T-helper 22 cell (primary cell): Measurements from ENCODE around the gene RYR1.
A peak's percentile ranks its signal among the peaks of the same experiment; 100 is the strongest.

ENCODE experiments used
- DNase-seq: peaks from one replicate; pipeline ENCODE4 v3.0.0-alpha.2; 2020; ENCODE audit warnings: low read depth

The RYR1 gene

GRCh38 chr19:38427035-38427677, 6.3 kb upstream of the RYR1 start:
- DNase-seq, result peak; percentile 26

- DNase-seq, result no peak
Measured at GRCh38 chr19:38429055-38429810, 4.3 kb upstream of the RYR1 start.

DNA sequence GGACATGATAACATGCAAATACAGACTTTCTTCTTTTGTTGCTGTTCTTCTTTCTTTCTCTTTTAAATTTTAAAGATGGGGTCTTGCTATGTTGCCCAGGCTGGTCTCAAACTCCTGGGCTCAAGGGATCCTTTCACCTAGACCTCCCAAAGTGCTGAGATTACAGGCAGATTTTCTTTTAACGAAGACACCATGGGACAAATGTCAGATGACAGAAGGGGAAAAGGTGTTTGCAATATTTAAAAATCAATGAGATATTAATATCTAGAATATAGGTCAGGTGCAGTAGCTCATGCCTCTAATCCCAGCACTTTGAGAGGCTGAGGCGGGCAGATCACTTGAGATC, 3.7 kb upstream of the RYR1 start:
- no peak for DNase-seq

DNA sequence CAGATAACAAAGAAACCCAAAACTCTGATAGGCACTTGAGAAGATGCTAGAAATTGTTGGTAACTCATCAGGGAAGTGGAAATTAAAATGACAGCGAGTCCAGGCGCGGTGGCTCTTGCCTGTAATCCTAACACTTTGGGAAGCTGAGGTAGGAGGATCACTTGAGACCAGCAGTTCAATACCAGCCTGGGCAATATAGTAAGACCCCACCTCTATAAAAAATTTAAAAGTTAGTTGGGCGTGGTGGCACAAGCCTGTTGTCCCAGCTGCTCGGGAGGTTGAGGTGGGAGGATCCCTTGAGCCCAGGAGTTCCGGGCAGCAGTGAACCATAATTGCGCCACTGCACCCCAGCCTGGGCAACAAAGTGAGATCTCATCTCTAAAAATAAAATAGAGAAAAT, 2.6 kb upstream of the RYR1 start:
- DNase-seq, result no peak

DNA sequence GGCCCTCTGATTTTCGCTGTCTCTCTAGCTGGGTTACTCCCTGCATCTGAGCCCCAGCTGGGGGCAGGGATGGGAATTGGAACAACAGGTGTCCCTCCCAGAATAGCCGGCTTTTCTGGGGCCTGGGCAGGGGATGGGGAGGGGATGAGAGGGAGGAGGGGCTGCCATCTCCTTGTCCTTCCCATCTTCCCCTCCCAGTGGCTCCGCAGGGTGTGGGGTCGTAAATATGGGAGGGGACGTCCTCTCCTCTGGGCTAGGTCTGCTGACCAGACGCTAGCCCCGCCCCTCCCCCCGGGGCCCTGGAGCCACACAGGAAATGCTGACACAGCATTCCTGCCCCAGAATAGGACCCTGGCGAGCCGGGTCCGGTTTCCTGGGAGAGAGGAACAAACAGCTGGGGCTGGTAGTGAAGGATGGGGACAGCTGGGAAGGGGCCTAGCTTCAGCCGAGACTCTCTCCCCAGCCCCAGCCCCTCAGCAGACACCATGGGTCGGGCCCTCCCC, 1.1 kb downstream of the RYR1 start:
- DNase-seq, result no peak

DNA sequence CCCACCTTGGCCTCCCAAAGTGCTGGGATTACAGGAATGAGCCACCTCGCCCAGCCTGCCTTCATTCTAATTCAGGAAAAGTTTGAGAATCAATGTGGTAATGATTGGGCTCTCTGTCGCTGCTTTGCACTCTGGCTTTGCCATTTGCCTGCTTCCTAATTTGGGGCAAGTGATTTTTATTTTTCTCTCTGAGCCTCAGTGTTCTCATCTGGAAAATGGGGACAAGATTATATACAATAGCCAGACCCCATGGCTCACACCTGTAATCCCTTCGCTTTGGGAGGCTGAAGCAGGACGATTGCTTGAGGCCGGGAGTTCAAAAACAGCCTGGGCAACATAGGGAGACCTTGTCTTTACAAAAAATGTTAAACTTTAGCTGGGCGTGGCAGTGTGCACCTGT, 3.8 kb downstream of the RYR1 start:
- DNase-seq, result no peak

- DNase-seq, result no peak
Measured at GRCh38 chr19:38437917-38438316, 4.4 kb downstream of the RYR1 start.

- DNase-seq, result no peak
Measured at GRCh38 chr19:38440592-38440991, 7.1 kb downstream of the RYR1 start.

- no peak for DNase-seq
Measured at GRCh38 chr19:38441657-38442348, 8.3 kb downstream of the RYR1 start.

DNA sequence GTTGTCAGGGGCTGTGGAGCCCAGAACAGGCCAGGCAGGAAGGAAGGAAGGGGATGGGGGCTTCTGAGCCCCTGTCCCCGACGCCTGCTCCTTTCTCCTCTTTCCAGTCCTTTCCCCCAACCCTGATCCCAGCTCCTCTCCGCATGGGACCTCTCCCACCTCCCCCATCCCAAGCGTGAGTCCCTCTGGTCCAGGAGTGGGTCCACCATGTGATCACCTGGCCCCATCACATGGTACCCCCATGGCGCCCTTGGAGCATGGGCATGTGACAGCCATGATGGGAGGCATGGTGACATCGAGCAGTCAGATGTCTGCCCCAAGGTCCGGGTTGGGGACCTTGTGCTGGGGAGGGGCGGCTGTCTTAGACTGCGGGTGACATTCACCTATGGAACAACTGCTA, 9.2 kb downstream of the RYR1 start:
- no peak for DNase-seq

- no peak for DNase-seq
Measured at GRCh38 chr19:38443458-38443999, 10.0 kb downstream of the RYR1 start.

- DNase-seq, result no peak
Measured at GRCh38 chr19:38444026-38444425, 10.5 kb downstream of the RYR1 start.

DNA sequence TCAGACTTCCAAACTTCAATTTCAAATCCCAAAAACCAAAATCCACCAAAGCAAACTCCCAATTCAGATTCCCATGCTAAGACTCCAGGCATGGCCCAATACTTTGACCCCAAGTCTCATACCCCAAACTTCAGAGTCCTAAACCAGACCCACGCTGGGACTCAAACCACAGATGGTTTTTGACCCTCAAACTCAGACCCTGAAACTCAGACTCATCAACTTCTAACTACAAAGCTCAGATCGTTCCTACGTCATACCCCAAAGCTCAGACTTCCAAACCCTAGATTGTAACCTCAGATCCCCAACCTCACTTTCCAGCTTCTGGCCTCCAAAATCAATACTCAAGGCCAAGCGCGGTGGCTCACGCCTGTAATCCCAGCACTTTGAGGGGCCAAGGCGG, 11.9 kb downstream of the RYR1 start:
- no peak for DNase-seq

DNA sequence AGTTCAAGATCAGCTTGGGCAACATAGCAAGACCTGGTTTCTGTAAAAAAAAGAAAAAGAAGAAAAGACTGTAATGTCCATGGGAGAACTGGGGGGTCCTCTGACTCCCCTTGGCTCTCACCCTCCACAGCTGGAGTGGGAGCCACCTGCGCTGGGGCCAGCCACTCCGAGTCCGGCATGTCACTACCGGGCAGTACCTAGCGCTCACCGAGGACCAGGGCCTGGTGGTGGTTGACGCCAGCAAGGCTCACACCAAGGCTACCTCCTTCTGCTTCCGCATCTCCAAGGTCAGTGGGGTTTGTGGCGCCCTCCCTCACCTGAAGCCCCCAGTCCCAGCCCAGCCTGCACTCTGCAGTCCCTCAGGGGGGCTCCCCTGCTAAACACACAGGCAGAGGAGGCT, 14.7 kb downstream of the RYR1 start:
- no peak for DNase-seq

GRCh38 chr19:38449518-38449917, 16.0 kb downstream of the RYR1 start:
- no peak for DNase-seq

DNA sequence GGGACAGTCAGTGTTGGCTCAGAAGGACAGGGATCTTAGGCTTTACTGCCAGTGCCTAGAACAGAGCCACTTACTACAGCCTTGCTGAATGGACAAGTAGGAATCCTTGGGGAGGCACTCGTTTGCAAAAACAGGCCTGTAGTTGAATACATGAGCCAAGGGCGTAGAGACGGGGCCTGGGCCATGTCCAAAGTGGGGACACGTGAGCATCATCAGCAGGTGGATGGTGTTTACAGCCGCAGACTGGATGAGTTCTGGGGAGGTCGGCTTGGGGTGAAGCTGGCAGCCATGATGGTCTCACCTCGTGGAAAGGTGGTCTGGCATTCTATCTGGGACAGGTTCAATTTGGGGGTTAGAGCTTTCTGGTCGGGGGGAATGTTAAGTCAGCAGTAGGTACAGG, 17.5 kb downstream of the RYR1 start:
- no peak for DNase-seq

- no peak for DNase-seq
Measured at GRCh38 chr19:38451629-38452028, 18.1 kb downstream of the RYR1 start.

DNA sequence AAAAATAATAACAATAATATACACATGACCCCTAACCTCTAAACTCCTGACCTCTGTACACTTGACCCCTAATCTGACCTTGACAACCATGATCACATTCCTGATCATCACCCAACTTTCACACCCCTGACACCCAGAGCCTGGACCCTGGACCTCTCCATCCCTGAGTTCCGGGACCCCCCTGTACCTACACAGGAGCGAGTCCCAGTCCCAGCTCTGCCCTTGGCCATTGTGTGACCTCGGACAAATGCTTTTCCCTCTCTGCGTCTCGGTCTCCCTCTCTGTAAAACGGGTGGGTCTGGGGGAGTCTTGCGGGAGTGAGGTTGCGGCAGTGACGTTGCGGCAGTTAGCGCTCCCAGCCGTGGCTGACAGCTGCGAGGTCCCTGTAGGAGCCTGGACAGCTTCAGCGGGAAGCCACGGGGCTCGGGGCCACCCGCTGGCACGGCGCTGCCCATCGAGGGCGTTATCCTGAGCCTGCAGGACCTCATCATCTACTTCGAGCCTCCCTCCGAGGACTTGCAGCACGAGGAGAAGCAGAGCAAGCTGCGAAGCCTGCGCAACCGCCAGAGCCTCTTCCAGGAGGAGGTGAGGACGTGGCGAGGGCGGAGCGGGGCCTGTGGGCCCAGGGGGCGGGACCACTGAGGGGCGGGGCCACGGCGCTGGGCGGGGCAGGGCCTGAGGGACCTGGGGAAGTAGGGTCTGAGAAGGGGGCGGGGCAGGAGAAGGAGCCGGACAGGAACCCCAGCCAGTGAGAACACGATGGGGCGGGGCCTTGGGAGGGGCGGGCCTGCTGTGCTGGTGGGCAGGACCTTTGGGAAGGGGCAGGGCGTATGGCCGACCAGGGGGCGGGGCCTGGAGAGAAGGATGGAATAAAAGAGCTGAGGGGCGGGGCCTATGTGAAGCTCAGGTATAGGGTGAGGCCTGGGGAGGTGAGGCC, 19.2 kb downstream of the RYR1 start:
- no peak for DNase-seq

DNA sequence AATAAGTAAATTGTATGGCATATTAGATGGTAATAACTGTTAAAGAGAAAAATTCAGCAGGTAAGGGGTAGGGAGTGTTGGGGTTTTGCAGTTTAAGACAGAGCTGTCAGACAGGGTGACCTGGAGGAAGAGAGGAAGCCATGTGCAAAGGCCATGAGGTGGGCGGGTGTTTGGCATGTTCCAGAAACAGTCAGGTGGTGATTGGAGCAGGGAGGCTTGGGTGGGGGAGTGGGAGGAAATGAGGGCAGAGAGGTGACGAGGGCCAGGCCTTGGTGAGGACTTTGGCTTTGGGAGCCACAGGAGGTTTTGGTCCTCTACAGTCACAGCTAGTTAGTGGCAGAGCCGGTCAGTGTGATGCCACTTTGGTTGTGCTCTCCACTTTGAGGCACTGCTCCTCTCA, 20.1 kb downstream of the RYR1 start:
- DNase-seq, result no peak

GRCh38 chr19:38455031-38455430, 21.5 kb downstream of the RYR1 start:
- DNase-seq, result no peak

GRCh38 chr19:38457202-38457601, 23.7 kb downstream of the RYR1 start:
- DNase-seq, result no peak
